GM23338 (cell line): ENCODE data around the gene ADAMTS15. TPM values are rescaled to one million over a fixed set of nuclear protein-coding genes. Genes with fewer than 3 reads are reported as not detected.

Source experiments
- ATAC-seq: fragments of 200-7000 bp; cut with Tn5 transposase; 3 replicates; pipeline ENCODE4 v1.9.1; 2020
- DNase-seq: peaks from one replicate; pipeline ENCODE4 v3.0.0-alpha.2; 2015; ENCODE audit warnings: low spot score
- H2AFZ ChIP-seq: fragments of 200-600 bp; sonication (generic); 2 replicates; pipeline ENCODE4 v1.8.0; 2016; ENCODE audit warnings: antibody characterized with exemption, mild to moderate bottlenecking, moderate library complexity
- H3F3A ChIP-seq: fragments of 200-600 bp; sonication (generic); replicated peaks from 2 replicates; pipeline ENCODE4 v1.8.0; 2017; ENCODE audit warnings: antibody characterized with exemption, mixed run types, low read depth
- H3K27ac ChIP-seq: fragments of 200-600 bp; sonication (generic); 2 replicates; pipeline ENCODE4 v1.6.1; 2016; ENCODE audit warnings: low read depth
- H3K27me3 ChIP-seq: fragments of 200-600 bp; sonication (generic); 2 replicates; pipeline ENCODE4 v1.8.0; 2016; ENCODE audit warnings: mild to moderate bottlenecking, mixed run types, moderate library complexity; ENCODE audit not compliant: insufficient read depth
- H3K36me3 ChIP-seq: fragments of 200-600 bp; sonication (generic); 2 replicates; pipeline ENCODE4 v1.8.0; 2016; ENCODE audit warnings: mild to moderate bottlenecking; ENCODE audit not compliant: insufficient read depth
- H3K4me1 ChIP-seq: fragments of 200-600 bp; sonication (generic); 2 replicates; pipeline ENCODE4 v1.8.0; 2016; ENCODE audit warnings: mild to moderate bottlenecking, moderate library complexity; ENCODE audit not compliant: insufficient read depth
- H3K4me2 ChIP-seq: fragments of 200-600 bp; sonication (generic); 2 replicates; pipeline ENCODE4 v1.7.1; 2017; ENCODE audit warnings: mixed run types
- H3K4me3 ChIP-seq: fragments of 200-600 bp; sonication (generic); 2 replicates; pipeline ENCODE4 v1.6.1; 2016; ENCODE audit warnings: mixed run types
- H3K79me2 ChIP-seq: fragments of 200-600 bp; sonication (generic); replicated peaks from 2 replicates; pipeline ENCODE4 v1.8.0; 2017; ENCODE audit warnings: mild to moderate bottlenecking; ENCODE audit not compliant: insufficient read depth
- H3K9me2 ChIP-seq: fragments of 200-600 bp; sonication (generic); 2 replicates; pipeline ENCODE4 v1.8.0; 2017; ENCODE audit not compliant: insufficient read depth
- H4K20me1 ChIP-seq: fragments of 200-600 bp; sonication (generic); replicated peaks from 2 replicates; pipeline ENCODE4 v1.8.0; 2017; ENCODE audit warnings: mild to moderate bottlenecking; ENCODE audit not compliant: insufficient read depth
- H3K27ac Mint-ChIP-seq: 2 replicates; pipeline ENCODE4 v1.8.0; 2020; ENCODE audit warnings: inconsistent platforms, mild to moderate bottlenecking, moderate library complexity, mixed read lengths
- H3K27me3 Mint-ChIP-seq: 3 replicates; pipeline ENCODE4 v1.8.0; 2022; ENCODE audit warnings: low read depth, mild to moderate bottlenecking, moderate library complexity, mixed read lengths, inconsistent platforms; ENCODE audit not compliant: insufficient read depth, poor library complexity
- H3K36me3 Mint-ChIP-seq: 3 replicates; pipeline ENCODE4 v1.8.0; 2021; ENCODE audit warnings: low read depth, mild to moderate bottlenecking, inconsistent platforms, moderate library complexity, mixed read lengths
- H3K4me1 Mint-ChIP-seq: 3 replicates; pipeline ENCODE4 v1.8.0; 2020; ENCODE audit warnings: mild to moderate bottlenecking, inconsistent platforms, mixed read lengths
- H3K4me3 Mint-ChIP-seq: 3 replicates; pipeline ENCODE4 v1.8.0; 2021; ENCODE audit warnings: moderate library complexity, mild to moderate bottlenecking, inconsistent platforms, mixed read lengths
- H3K9me3 Mint-ChIP-seq: 3 replicates; pipeline ENCODE4 v1.8.0; 2020; ENCODE audit warnings: moderate library complexity, mild to moderate bottlenecking, inconsistent platforms, mixed read lengths
- CREB1 ChIP-seq: fragments of 250-450 bp; sonication (Bioruptor Pico); IDR thresholded peaks from 2 replicates; pipeline ENCODE4 v1.5.0; 2020; ENCODE audit warnings: low read depth, mild to moderate bottlenecking, moderate library complexity
- EZH2phosphoT487 ChIP-seq: fragments of 200-600 bp; sonication (generic); IDR thresholded peaks from one replicate; pipeline ENCODE4 v1.8.1; 2018; ENCODE audit warnings: antibody characterized with exemption; ENCODE audit not compliant: unreplicated experiment
- POLR2AphosphoS5 ChIP-seq: IDR thresholded peaks from 2 replicates; pipeline ENCODE4 v1.6.1; 2016; ENCODE audit warnings: antibody characterized with exemption, low read depth
- STAT1 ChIP-seq: IDR thresholded peaks from one replicate; pipeline ENCODE4 v1.6.1; 2016; ENCODE audit warnings: antibody characterized with exemption; ENCODE audit not compliant: unreplicated experiment
- ZNF114 ChIP-seq: fragments of 250-450 bp; sonication (Bioruptor Pico); IDR thresholded peaks from 2 replicates; pipeline ENCODE4 v1.5.0; 2020; ENCODE audit warnings: mild to moderate bottlenecking, moderate library complexity
- ZNF462 ChIP-seq: fragments of 250-450 bp; sonication (Bioruptor Pico); IDR thresholded peaks from 2 replicates; pipeline ENCODE4 v1.5.0; 2020; ENCODE audit warnings: mild to moderate bottlenecking, moderate library complexity
- polyA plus RNA-seq: library from polyadenylated mRNA; unstranded; fragments of >200 nt; fragmentation: Nextera tagmentation; extraction: Ambion mirVana; gene quantifications from 2 replicates; pipeline ENCODE4 v1.2.1, GENCODE V29; 2016
- total RNA-seq: library from RNA; depleted of rRNA; stranded (reverse); fragments of >200 nt; shearing (Covaris generic); gene quantifications from 2 replicates; pipeline ENCODE4 v1.2.3, GENCODE V29; 2014
- TF ChIP-seq, protein P1 (sequence below): IDR thresholded peaks from one replicate; pipeline ENCODE4 v1.6.1; 2018; ENCODE audit warnings: antibody characterized with exemption; ENCODE audit not compliant: unreplicated experiment
- TF ChIP-seq, protein P2 (sequence below), 2 experiments: fragments of 200-600 bp in 1 of 2; sonication (generic) in 1 of 2; conservative IDR thresholded peaks; 2 replicates each; pipeline versions ENCODE4 v1.5.1 to v1.6.1; 2016 to 2017; ENCODE audit warnings: antibody characterized with exemption in 2 of 2, low read depth in 2 of 2, mild to moderate bottlenecking in 2 of 2, moderate library complexity in 1 of 2

The ADAMTS15 gene
- total and polyA plus RNA-seq, 2 experiments from 2014 or later: 0.42 to 5.6 TPM

- H3K4me1 Mint-ChIP-seq: no peaks in the 10 kb centered on the region
- peaks cover 4% of the 10 kb centered on the region for H3K27me3 Mint-ChIP-seq
- H3K27me3 ChIP-seq: no peaks in the 10 kb centered on the region
- no peaks in the 10 kb centered on the region for H3K36me3 Mint-ChIP-seq
- no peak overlapping the region for H2AFZ ChIP-seq
- no peaks in the 10 kb centered on the region for H3K36me3 ChIP-seq
- no peaks in the 10 kb centered on the region for H3K9me3 Mint-ChIP-seq
- H4K20me1 ChIP-seq: no peaks in the 10 kb centered on the region
- no peak overlapping the region for H3K4me3 Mint-ChIP-seq
- H3F3A ChIP-seq: 0 out of 2 replicates have a peak, but pooled peaks cover 3% of the 10 kb centered on the region
- TF ChIP-seq EZH2phosphoT487: no peak
- no peak overlapping the region for H3K27ac Mint-ChIP-seq
- H3K4me1 ChIP-seq: no peaks in the 10 kb centered on the region
- no peak overlapping the region for H3K27ac ChIP-seq
- no peak for ATAC-seq
- no peaks in the 10 kb centered on the region for H3K79me2 ChIP-seq
- no peak for DNase-seq
- H3K9me2 ChIP-seq: no peaks in the 10 kb centered on the region
- H3K4me3 ChIP-seq: no peak overlapping the region
- no peak overlapping the region for H3K4me2 ChIP-seq
These were observed 16.8 kb downstream of the ADAMTS15 start for GRCh38 chr11:130465263-130465662.

DNA sequence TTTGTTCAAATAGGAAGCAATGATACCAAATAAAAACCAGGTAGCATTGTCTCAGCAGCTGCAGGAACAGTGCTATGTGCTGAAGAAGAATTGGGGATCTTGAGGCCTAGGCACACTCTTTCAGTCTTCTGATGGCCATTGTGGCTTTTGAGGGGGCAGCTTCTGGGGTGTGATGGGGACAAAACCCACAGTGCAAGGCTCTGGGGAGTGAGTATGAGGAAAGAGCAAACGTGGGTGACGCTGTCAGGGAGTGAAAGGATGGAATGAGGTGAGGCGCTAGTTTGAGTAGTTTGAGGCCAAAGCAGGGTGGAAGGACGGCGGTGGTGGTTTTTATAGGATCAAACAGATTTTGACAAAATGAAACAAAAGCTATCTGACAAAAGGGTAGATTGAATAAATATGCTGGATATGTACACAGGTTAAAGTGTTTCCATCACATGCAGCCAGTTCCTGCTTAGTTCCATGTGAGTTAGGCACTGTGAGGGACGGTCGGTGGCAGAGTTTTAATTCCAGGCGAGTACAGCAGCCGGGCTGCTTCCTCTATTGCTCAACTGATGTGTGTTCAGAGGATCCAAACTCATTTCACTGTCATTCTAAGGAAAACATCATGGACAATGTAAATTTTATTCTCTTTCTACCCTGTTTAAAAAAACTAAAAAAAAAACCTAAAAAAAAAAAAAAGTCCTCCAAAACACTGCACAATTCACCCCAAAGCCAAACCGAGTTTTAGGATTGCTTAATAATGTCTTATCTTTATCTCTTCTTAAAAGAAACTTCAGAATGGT is 18.9 kb downstream of the ADAMTS15 start:
- no peaks in the 10 kb centered on the region for H3K79me2 ChIP-seq
- ATAC-seq (no peak), DNase-seq (no peak)
- H3K4me2 ChIP-seq: no peak overlapping the region
- no peaks in the 10 kb centered on the region for H3K27me3 ChIP-seq
- no peak overlapping the region for H3K27ac ChIP-seq
- no peaks in the 10 kb centered on the region for H3K9me2 ChIP-seq
- H2AFZ ChIP-seq: no peak overlapping the region
- Mint-ChIP-seq H3K27me3 (peaks cover 4% of the 10 kb centered on the region), H3K4me3 (no peak overlapping the region), H3K27ac (no peak overlapping the region), H3K36me3 (no peaks in the 10 kb centered on the region), H3K9me3 (no peaks in the 10 kb centered on the region), H3K4me1 (no peaks in the 10 kb centered on the region)
- H3F3A ChIP-seq: 0 out of 2 replicates have a peak, but pooled peaks cover 3% of the 10 kb centered on the region
- H4K20me1 ChIP-seq: no peaks in the 10 kb centered on the region
- H3K36me3 ChIP-seq: no peaks in the 10 kb centered on the region; the same call in 1 of the 2 replicates
- TF ChIP-seq, protein P1, sequence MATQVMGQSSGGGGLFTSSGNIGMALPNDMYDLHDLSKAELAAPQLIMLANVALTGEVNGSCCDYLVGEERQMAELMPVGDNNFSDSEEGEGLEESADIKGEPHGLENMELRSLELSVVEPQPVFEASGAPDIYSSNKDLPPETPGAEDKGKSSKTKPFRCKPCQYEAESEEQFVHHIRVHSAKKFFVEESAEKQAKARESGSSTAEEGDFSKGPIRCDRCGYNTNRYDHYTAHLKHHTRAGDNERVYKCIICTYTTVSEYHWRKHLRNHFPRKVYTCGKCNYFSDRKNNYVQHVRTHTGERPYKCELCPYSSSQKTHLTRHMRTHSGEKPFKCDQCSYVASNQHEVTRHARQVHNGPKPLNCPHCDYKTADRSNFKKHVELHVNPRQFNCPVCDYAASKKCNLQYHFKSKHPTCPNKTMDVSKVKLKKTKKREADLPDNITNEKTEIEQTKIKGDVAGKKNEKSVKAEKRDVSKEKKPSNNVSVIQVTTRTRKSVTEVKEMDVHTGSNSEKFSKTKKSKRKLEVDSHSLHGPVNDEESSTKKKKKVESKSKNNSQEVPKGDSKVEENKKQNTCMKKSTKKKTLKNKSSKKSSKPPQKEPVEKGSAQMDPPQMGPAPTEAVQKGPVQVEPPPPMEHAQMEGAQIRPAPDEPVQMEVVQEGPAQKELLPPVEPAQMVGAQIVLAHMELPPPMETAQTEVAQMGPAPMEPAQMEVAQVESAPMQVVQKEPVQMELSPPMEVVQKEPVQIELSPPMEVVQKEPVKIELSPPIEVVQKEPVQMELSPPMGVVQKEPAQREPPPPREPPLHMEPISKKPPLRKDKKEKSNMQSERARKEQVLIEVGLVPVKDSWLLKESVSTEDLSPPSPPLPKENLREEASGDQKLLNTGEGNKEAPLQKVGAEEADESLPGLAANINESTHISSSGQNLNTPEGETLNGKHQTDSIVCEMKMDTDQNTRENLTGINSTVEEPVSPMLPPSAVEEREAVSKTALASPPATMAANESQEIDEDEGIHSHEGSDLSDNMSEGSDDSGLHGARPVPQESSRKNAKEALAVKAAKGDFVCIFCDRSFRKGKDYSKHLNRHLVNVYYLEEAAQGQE: no peak
- TF ChIP-seq POLR2AphosphoS5: no peak
- no peak for TF ChIP-seq EZH2phosphoT487
- no peak for TF ChIP-seq ZNF462 (CRISPR knock-in tag)
- TF ChIP-seq, protein P2, sequence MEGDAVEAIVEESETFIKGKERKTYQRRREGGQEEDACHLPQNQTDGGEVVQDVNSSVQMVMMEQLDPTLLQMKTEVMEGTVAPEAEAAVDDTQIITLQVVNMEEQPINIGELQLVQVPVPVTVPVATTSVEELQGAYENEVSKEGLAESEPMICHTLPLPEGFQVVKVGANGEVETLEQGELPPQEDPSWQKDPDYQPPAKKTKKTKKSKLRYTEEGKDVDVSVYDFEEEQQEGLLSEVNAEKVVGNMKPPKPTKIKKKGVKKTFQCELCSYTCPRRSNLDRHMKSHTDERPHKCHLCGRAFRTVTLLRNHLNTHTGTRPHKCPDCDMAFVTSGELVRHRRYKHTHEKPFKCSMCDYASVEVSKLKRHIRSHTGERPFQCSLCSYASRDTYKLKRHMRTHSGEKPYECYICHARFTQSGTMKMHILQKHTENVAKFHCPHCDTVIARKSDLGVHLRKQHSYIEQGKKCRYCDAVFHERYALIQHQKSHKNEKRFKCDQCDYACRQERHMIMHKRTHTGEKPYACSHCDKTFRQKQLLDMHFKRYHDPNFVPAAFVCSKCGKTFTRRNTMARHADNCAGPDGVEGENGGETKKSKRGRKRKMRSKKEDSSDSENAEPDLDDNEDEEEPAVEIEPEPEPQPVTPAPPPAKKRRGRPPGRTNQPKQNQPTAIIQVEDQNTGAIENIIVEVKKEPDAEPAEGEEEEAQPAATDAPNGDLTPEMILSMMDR (conservative IDR thresholded peaks at IDR 0.05; ENCODE audit: low read depth in 2 of 2): no peak
- no peak for TF ChIP-seq STAT1
- TF ChIP-seq ZNF114 (CRISPR knock-in tag): no peak
- TF ChIP-seq CREB1 (CRISPR knock-in tag): no peak
- H3K4me1 ChIP-seq: no peaks in the 10 kb centered on the region
- H3K4me3 ChIP-seq: no peak overlapping the region
